ENCODE results near the gene RABL2B.
"Not testable (repeated sequence)": the region's sequence is repeated elsewhere in the genome, so short reads cannot be mapped to it uniquely, and the experiment has no call there.

GRCh38 chr22:50783880-50784276 lies 442 bp upstream of the RABL2B start:
- TF ChIP-seq EZH2 (IDR thresholded peaks at IDR 0.05; ENCODE audit: insufficient read depth, poor library complexity, severe bottlenecking); EZH2phosphoT487 (IDR thresholded peaks at IDR 0.05; ENCODE audit: insufficient read depth, low read depth): not testable (repeated sequence)
